Measurements from ENCODE around the gene BICC1.

DNA sequence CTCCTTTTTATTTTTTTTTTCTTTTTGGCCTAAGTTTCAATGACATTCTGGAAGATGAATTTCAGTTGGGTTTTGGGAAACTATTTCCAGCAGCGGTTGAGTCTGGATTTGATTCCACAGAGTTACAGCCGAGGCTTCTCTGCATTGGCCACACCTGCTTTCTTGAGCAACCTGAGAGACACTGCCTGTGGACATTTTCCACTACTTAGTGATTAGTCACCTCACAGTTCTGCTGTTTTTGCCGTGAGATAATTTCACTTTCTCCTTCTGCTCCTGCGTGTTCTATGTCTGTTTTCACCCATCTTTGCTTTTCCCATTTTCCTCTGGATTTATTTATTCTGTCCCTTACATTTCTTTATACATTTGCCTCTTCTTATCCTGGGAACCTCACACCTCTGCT is 243.0 kb downstream of the BICC1 start:
- TF ChIP-seq POLR2A (IDR thresholded peaks at IDR 0.05; ENCODE audit: low read depth, low read length) (no peak), RFX5 (IDR thresholded peaks at IDR 0.05; ENCODE audit: low read depth, low read length) (no peak), RCOR1 (IDR thresholded peaks at IDR 0.05; ENCODE audit: insufficient replicate concordance, low read length) (no peak), MXI1 (IDR thresholded peaks at IDR 0.05; ENCODE audit: borderline replicate concordance, low read depth, low read length) (no peak)
- TF ChIP-seq, protein P1, sequence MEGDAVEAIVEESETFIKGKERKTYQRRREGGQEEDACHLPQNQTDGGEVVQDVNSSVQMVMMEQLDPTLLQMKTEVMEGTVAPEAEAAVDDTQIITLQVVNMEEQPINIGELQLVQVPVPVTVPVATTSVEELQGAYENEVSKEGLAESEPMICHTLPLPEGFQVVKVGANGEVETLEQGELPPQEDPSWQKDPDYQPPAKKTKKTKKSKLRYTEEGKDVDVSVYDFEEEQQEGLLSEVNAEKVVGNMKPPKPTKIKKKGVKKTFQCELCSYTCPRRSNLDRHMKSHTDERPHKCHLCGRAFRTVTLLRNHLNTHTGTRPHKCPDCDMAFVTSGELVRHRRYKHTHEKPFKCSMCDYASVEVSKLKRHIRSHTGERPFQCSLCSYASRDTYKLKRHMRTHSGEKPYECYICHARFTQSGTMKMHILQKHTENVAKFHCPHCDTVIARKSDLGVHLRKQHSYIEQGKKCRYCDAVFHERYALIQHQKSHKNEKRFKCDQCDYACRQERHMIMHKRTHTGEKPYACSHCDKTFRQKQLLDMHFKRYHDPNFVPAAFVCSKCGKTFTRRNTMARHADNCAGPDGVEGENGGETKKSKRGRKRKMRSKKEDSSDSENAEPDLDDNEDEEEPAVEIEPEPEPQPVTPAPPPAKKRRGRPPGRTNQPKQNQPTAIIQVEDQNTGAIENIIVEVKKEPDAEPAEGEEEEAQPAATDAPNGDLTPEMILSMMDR (conservative IDR thresholded peaks at IDR 0.05; ENCODE audit: low read depth, low read length), result no peak

Data from IMR-90 (cell line).